ENCODE data around the gene SKAP1.
"Not testable (repeated sequence)": the region's sequence is repeated elsewhere in the genome, so short reads cannot be mapped to it uniquely, and the experiment has no call there.

The SKAP1 gene

GRCh38 chr17:48352630-48353029 lies 77.4 kb downstream of the SKAP1 start:
- TF ChIP-seq CTCF (conservative IDR thresholded peaks at IDR 0.05; ENCODE audit: low read length): no peak
- DNase-seq (ENCODE audit: low read depth): peak; percentile 15
- H3K4me3 ChIP-seq (ENCODE audit: low read length): no peak overlapping the region

- TF ChIP-seq CTCF (conservative IDR thresholded peaks at IDR 0.05; ENCODE audit: low read length): peak; percentile 73
- H3K4me3 ChIP-seq (ENCODE audit: low read length): no peak overlapping the region
- peak; percentile 59 for DNase-seq (ENCODE audit: low read depth)
Measured at GRCh38 chr17:48351911-48352332, 78.1 kb downstream of the SKAP1 start.

- TF ChIP-seq CTCF (conservative IDR thresholded peaks at IDR 0.05; ENCODE audit: low read length): no peak
- H3K4me3 ChIP-seq (ENCODE audit: low read length): no peak overlapping the region
- DNase-seq (ENCODE audit: low read depth): no peak
Measured at GRCh38 chr17:48348352-48348751, 81.7 kb downstream of the SKAP1 start.

GRCh38 chr17:48347177-48347576 lies 82.8 kb downstream of the SKAP1 start:
- TF ChIP-seq CTCF (conservative IDR thresholded peaks at IDR 0.05; ENCODE audit: low read length): no peak
- no peak for DNase-seq (ENCODE audit: low read depth)
- no peak overlapping the region for H3K4me3 ChIP-seq (ENCODE audit: low read length)

GRCh38 chr17:48344251-48344650 lies 85.8 kb downstream of the SKAP1 start:
- no peak overlapping the region for H3K4me3 ChIP-seq (ENCODE audit: low read length)
- no peak for TF ChIP-seq CTCF (conservative IDR thresholded peaks at IDR 0.05; ENCODE audit: low read length)
- DNase-seq (ENCODE audit: low read depth): no peak

- no peak overlapping the region for H3K4me3 ChIP-seq (ENCODE audit: low read length)
- no peak for DNase-seq (ENCODE audit: low read depth)
- no peak for TF ChIP-seq CTCF (conservative IDR thresholded peaks at IDR 0.05; ENCODE audit: low read length)
Measured at GRCh38 chr17:48340916-48341315, 89.1 kb downstream of the SKAP1 start.

GRCh38 chr17:48338720-48339119 lies 91.3 kb downstream of the SKAP1 start:
- H3K4me3 ChIP-seq (ENCODE audit: low read length): no peak overlapping the region
- TF ChIP-seq CTCF (conservative IDR thresholded peaks at IDR 0.05; ENCODE audit: low read length): no peak
- DNase-seq (ENCODE audit: low read depth): no peak

- not testable (repeated sequence) for DNase-seq (ENCODE audit: low read depth); H3K4me3 ChIP-seq (ENCODE audit: low read length)
Measured at GRCh38 chr17:48337903-48338302, 92.1 kb downstream of the SKAP1 start.
